Vagina (tissue), 2 donors: ENCODE measurements around the gene IGLON5. TPM values are rescaled to one million over a fixed set of nuclear protein-coding genes. Genes with fewer than 3 reads are reported as not detected.

Experiments
- DNase-seq, 2 donors: peaks; one replicate each; pipeline ENCODE4 v3.0.0-alpha.2; 2017; ENCODE audit errors: extremely low spot score in 2 of 2
- H3K27ac ChIP-seq: fragments of 200-600 bp; sonication (generic); one replicate; pipeline ENCODE4 v1.5.1; 2019
- H3K27me3 ChIP-seq: fragments of 200-600 bp; sonication (generic); one replicate; pipeline ENCODE4 v1.5.1; 2019
- H3K36me3 ChIP-seq, 2 donors: fragments of 200-600 bp; sonication (generic); one replicate each; pipeline ENCODE4 v1.5.1; 2017 to 2019
- H3K4me1 ChIP-seq: fragments of 200-600 bp; sonication (generic); one replicate; pipeline ENCODE4 v1.5.1; 2019
- H3K4me3 ChIP-seq, 2 donors: fragments of 200-600 bp; sonication (generic); 1 replicate in 1 of 2; 2 replicates in 1 of 2; pipeline ENCODE4 v1.5.1; 2016 to 2019
- H3K9me3 ChIP-seq: fragments of 200-600 bp; sonication (generic); one replicate; pipeline ENCODE4 v1.5.1; 2019
- CTCF ChIP-seq, 3 experiments: fragments of 450-650 bp in 2 of 3; fragments of 200-600 bp in 1 of 3; sonication (generic) in 1 of 3; IDR thresholded peaks; one replicate each; pipeline ENCODE4 v1.5.1; 2017 to 2019; ENCODE audit warnings: antibody characterized with exemption in 3 of 3, mild to moderate bottlenecking in 2 of 3, moderate library complexity in 2 of 3
- POLR2A ChIP-seq, 2 donors: fragments of 450-650 bp; IDR thresholded peaks; one replicate each; pipeline ENCODE4 v1.6.1; 2017; ENCODE audit warnings: antibody characterized with exemption in 2 of 2, mild to moderate bottlenecking in 2 of 2, moderate library complexity in 2 of 2
- POLR2AphosphoS5 ChIP-seq, 2 donors: sonication (generic); formaldehyde crosslinking; IDR thresholded peaks; one replicate each; pipeline ENCODE4 v1.9.0; 2017; ENCODE audit warnings: antibody characterized with exemption in 2 of 2, mild to moderate bottlenecking in 2 of 2, low read depth in 1 of 2; ENCODE audit not compliant: insufficient read depth in 1 of 2
- intact Hi-C: fragments of 100-400 bp; cut with DNase I; formaldehyde crosslinking; loops from one replicate; pipeline ENCODE4 v1.15.1; 2023
- total RNA-seq: library from RNA; depleted of rRNA; stranded (reverse); fragments of >200 nt; gene quantifications from one replicate; pipeline ENCODE4 v1.2.3, GENCODE V29; 2016

IGLON5 gene
- total RNA-seq, 1 donor from 2014 or later = not detected

- Histone ChIP-seq H3K9me3 (no peaks in the 10 kb centered on the region), H3K36me3 (no peaks in the 10 kb centered on the region), H3K27me3 (no peaks in the 10 kb centered on the region), H3K4me1 (peaks cover 9% of the 10 kb centered on the region), H3K4me3 (no peak overlapping the region), H3K27ac (no peak overlapping the region)
- intact Hi-C loops = no loop called here
- TF ChIP-seq CTCF (IDR thresholded peaks at IDR 0.05) (no peak), POLR2AphosphoS5 (IDR thresholded peaks at IDR 0.05; ENCODE audit: insufficient read depth in 1 of 2, low read depth in 1 of 2) (no peak), POLR2A (IDR thresholded peaks at IDR 0.05) (no peak)
- no peak for DNase-seq
Measured at GRCh38 chr19:51371186-51371690, 59.8 kb downstream of the IGLON5 start.

- H3K4me3 ChIP-seq = peak overlapping the region in 1 of 2 donors; percentile 4
- H3K9me3 ChIP-seq = no peaks in the 10 kb centered on the region
- H3K36me3 ChIP-seq = no peaks in the 10 kb centered on the region
- H3K4me1 ChIP-seq = peaks cover 9% of the 10 kb centered on the region
- DNase-seq = no peak
- intact Hi-C loops = no loop called here
- TF ChIP-seq POLR2AphosphoS5 (IDR thresholded peaks at IDR 0.05; ENCODE audit: insufficient read depth in 1 of 2, low read depth in 1 of 2) (no peak), CTCF (IDR thresholded peaks at IDR 0.05) (no peak), POLR2A (IDR thresholded peaks at IDR 0.05) (no peak)
- no peaks in the 10 kb centered on the region for H3K27me3 ChIP-seq
- H3K27ac ChIP-seq = no peak overlapping the region
Measured at GRCh38 chr19:51372021-51372648, 60.7 kb downstream of the IGLON5 start.

GRCh38 chr19:51372649-51373504 is 61.4 kb downstream of the IGLON5 start, which contains the start of gene NKG7:
NKG7 (minus strand) TSS chr19:51372654; CDS start chr19:51372535, 119 bp downstream.
- Histone ChIP-seq H3K36me3 (no peaks in the 10 kb centered on the region), H3K9me3 (no peaks in the 10 kb centered on the region), H3K4me3 (peak within 1 kb of the TSS in 1 of 2 donors; percentile 4), H3K4me1 (peaks cover 8% of the 10 kb centered on the region), H3K27ac (no peak within 1 kb of the TSS), H3K27me3 (no peaks in the 10 kb centered on the region)
- TF ChIP-seq CTCF (IDR thresholded peaks at IDR 0.05) = no peak
- TF ChIP-seq POLR2A (IDR thresholded peaks at IDR 0.05) = no peak
- TF ChIP-seq POLR2AphosphoS5 (IDR thresholded peaks at IDR 0.05; ENCODE audit: insufficient read depth in 1 of 2, low read depth in 1 of 2) = no peak
- intact Hi-C loops = no loop called here
- DNase-seq = no peak

- H3K4me3 ChIP-seq = no peak overlapping the region
- H3K36me3 ChIP-seq = no peaks in the 10 kb centered on the region
- H3K4me1 ChIP-seq = no peaks in the 10 kb centered on the region
- intact Hi-C loops = no loop called here
- no peak for DNase-seq
- no peaks in the 10 kb centered on the region for H3K27me3 ChIP-seq
- H3K9me3 ChIP-seq = no peaks in the 10 kb centered on the region
- H3K27ac ChIP-seq = no peak overlapping the region
- TF ChIP-seq CTCF (IDR thresholded peaks at IDR 0.05) = no peak
- TF ChIP-seq POLR2AphosphoS5 (IDR thresholded peaks at IDR 0.05; ENCODE audit: insufficient read depth in 1 of 2, low read depth in 1 of 2) = no peak
- no peak for TF ChIP-seq POLR2A (IDR thresholded peaks at IDR 0.05)
Measured at GRCh38 chr19:51375504-51376221, 64.2 kb downstream of the IGLON5 start.
